Natural killer cell (primary cell): ENCODE results near the gene RELN. TPM values are rescaled to one million over a fixed set of nuclear protein-coding genes. Genes with fewer than 3 reads are reported as not detected.

Experiments used
- ATAC-seq, 3 donors: fragments of 150-1000 bp in 2 of 3; fragments of 200-7000 bp in 1 of 3; cut with Tn5 transposase; 1 replicate in 1 of 3; 2 replicates in 2 of 3; pipeline ENCODE4 v1.10.0; 2021; ENCODE audit warnings: mild to moderate bottlenecking in 2 of 3, moderate library complexity in 2 of 3
- DNase-seq, 2 donors: peaks; one replicate each; pipeline versions ENCODE4 v3.0.0 to v3.0.0-alpha.2; 2013 to 2021; ENCODE audit warnings: mixed read lengths in 1 of 2
- H3K27ac ChIP-seq: one replicate; pipeline ENCODE4 v1.5.1; 2013; ENCODE audit warnings: mild to moderate bottlenecking, low read length
- H3K27me3 ChIP-seq: one replicate; pipeline ENCODE4 v1.6.1; 2013; ENCODE audit warnings: low read length; ENCODE audit not compliant: control insufficient read depth, insufficient read depth
- H3K36me3 ChIP-seq: one replicate; pipeline ENCODE4 v1.6.1; 2013; ENCODE audit warnings: low read length; ENCODE audit not compliant: control insufficient read depth, insufficient read depth
- H3K4me1 ChIP-seq: one replicate; pipeline ENCODE4 v1.6.1; 2013; ENCODE audit warnings: low read length; ENCODE audit not compliant: control insufficient read depth, insufficient read depth
- H3K4me3 ChIP-seq: one replicate; pipeline ENCODE4 v1.5.1; 2013; ENCODE audit warnings: low read length
- H3K9me3 ChIP-seq: one replicate; pipeline ENCODE4 v1.6.1; 2013; ENCODE audit warnings: low read length; ENCODE audit not compliant: control insufficient read depth, insufficient read depth
- H3K27ac Mint-ChIP-seq, 2 donors: one replicate each; pipeline ENCODE4 v1.8.0; 2022; ENCODE audit warnings: mild to moderate bottlenecking in 2 of 2, mixed read lengths in 2 of 2, moderate library complexity in 1 of 2
- H3K27me3 Mint-ChIP-seq, 2 donors: one replicate each; pipeline ENCODE4 v1.8.0; 2022; ENCODE audit warnings: low read depth in 2 of 2, mixed read lengths in 2 of 2
- H3K36me3 Mint-ChIP-seq: one replicate; pipeline ENCODE4 v1.8.0; 2022; ENCODE audit warnings: mixed read lengths
- H3K4me1 Mint-ChIP-seq, 2 donors: one replicate each; pipeline ENCODE4 v1.8.0; 2022; ENCODE audit warnings: mixed read lengths in 2 of 2
- H3K4me3 Mint-ChIP-seq: one replicate; pipeline ENCODE4 v1.8.0; 2022; ENCODE audit warnings: mild to moderate bottlenecking, moderate library complexity, mixed read lengths
- H3K9me3 Mint-ChIP-seq, 2 donors: one replicate each; pipeline ENCODE4 v1.8.0; 2022; ENCODE audit warnings: mixed read lengths in 2 of 2
- WGBS: methylation state at CpG from one replicate; pipeline ENCODE4 v1.1.7; 2013; ENCODE audit warnings: missing lambda C conversion rate; ENCODE audit not compliant: insufficient coverage; 5-methylcytosine and 5-hydroxymethylcytosine counted together
- intact Hi-C: fragments of 100-400 bp; cut with micrococcal nuclease; formaldehyde crosslinking; loops from one replicate; pipeline ENCODE4 v1.14.2; 2022
- total RNA-seq, 4 donors: library from RNA; stranded (reverse); fragments of 120-200 nt in 1 of 4; gene quantifications; one replicate each; pipeline versions ENCODE4 v1.2.3 to v1.2.4, GENCODE V29; 2013 to 2022
- TF ChIP-seq, protein P1 (sequence below): fragments of 200-600 bp; IDR thresholded peaks from one replicate; pipeline ENCODE4 v1.8.0; 2022; ENCODE audit warnings: antibody characterized with exemption

RELN gene
- total RNA-seq, 3 donors from 2014 or later (not counting 1 experiment from before 2014, with no cell fraction given): not detected

DNA sequence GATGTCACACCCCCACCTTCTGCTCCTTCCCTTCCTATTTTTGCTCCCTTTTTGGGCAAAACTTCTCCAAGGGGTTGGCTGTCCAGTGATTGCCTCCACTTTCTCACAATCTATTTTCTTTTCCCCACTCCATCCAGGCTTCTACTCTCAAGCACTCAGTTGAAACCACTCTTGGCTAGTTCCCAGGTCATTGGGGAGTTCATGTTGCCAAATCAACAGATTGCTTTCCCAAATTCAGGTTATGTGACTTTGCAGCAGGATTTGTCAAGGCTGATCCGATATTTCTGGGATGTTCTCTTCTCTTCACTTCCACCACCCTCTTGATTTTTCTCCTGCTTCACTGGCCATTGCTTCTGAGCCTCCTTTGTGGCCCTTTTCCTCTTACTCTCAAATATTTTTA, 284.8 kb downstream of the RELN start:
- H3K36me3 ChIP-seq: no peaks in the 10 kb centered on the region
- WGBS: 89% methylated on average over 1 of the region's 1 CpG
- H3K4me3 ChIP-seq: no peak overlapping the region
- TF ChIP-seq, protein P1, sequence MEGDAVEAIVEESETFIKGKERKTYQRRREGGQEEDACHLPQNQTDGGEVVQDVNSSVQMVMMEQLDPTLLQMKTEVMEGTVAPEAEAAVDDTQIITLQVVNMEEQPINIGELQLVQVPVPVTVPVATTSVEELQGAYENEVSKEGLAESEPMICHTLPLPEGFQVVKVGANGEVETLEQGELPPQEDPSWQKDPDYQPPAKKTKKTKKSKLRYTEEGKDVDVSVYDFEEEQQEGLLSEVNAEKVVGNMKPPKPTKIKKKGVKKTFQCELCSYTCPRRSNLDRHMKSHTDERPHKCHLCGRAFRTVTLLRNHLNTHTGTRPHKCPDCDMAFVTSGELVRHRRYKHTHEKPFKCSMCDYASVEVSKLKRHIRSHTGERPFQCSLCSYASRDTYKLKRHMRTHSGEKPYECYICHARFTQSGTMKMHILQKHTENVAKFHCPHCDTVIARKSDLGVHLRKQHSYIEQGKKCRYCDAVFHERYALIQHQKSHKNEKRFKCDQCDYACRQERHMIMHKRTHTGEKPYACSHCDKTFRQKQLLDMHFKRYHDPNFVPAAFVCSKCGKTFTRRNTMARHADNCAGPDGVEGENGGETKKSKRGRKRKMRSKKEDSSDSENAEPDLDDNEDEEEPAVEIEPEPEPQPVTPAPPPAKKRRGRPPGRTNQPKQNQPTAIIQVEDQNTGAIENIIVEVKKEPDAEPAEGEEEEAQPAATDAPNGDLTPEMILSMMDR: no peak
- H3K27ac Mint-ChIP-seq: no peak overlapping the region
- H3K27ac ChIP-seq: no peak overlapping the region
- DNase-seq: no peak
- no peak overlapping the region for H3K4me3 Mint-ChIP-seq
- no peak for ATAC-seq
- no peaks in the 10 kb centered on the region for H3K4me1 Mint-ChIP-seq
- H3K9me3 Mint-ChIP-seq: no peaks in the 10 kb centered on the region
- intact Hi-C loops: no loop called here
- no peaks in the 10 kb centered on the region for H3K36me3 Mint-ChIP-seq
- no peaks in the 10 kb centered on the region for H3K9me3 ChIP-seq
- no peaks in the 10 kb centered on the region for H3K4me1 ChIP-seq
- no peaks in the 10 kb centered on the region for H3K27me3 ChIP-seq
- peaks cover 0 to 5% of the 10 kb centered on the region in 2 donors for H3K27me3 Mint-ChIP-seq

DNA sequence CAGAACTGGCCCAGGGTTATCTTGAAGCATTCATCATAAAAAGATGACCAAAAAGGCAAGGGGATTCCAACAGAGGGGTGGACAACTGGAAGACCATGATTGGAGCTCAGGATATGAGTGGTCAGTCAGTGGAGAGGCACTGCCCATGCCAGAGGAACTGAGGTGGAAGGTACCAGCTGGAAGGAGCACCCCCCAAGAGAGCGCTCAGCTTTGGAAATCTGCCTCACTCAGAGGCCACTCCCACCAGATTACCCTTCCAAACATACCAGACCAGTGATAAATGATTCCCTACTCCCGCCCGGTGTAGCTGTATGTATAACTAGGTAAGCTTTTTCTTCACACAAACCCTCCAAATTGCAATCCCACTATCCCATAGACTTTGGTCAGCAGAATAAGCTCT, 286.5 kb downstream of the RELN start:
- WGBS: 89% methylated on average over 1 of the region's 3 CpGs
- H3K27me3 Mint-ChIP-seq: peaks cover 0 to 5% of the 10 kb centered on the region in 2 donors
- H3K4me1 ChIP-seq: no peaks in the 10 kb centered on the region
- ATAC-seq (no peak), DNase-seq (no peak)
- no peak overlapping the region for H3K4me3 ChIP-seq
- H3K4me1 Mint-ChIP-seq: no peaks in the 10 kb centered on the region
- H3K36me3 Mint-ChIP-seq: no peaks in the 10 kb centered on the region
- H3K27me3 ChIP-seq: no peaks in the 10 kb centered on the region
- H3K36me3 ChIP-seq: no peaks in the 10 kb centered on the region
- H3K27ac ChIP-seq: no peak overlapping the region
- TF ChIP-seq, protein P1: no peak
- intact Hi-C loops: no loop called here
- no peak overlapping the region for H3K4me3 Mint-ChIP-seq
- H3K9me3 ChIP-seq: no peaks in the 10 kb centered on the region
- H3K27ac Mint-ChIP-seq: no peak overlapping the region
- H3K9me3 Mint-ChIP-seq: no peaks in the 10 kb centered on the region

DNA sequence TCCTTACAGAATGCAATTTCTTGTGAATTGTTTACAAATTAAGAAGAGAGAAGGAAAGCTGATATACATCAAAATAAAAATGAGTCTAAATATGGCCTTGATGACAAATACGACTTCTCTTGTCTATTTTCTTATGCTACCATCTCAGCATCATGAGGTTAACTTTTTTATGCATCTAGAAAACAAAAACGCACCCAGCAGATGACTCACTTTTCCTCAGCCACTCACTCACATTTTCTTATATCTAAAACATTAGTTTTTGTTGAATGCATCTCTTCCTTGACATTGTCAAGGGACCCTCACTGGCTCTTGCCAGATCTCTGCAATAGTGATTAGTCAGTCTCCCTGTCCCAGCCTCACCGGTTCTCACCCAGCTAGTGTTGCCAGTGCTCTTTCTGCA, 287.0 kb downstream of the RELN start:
- Histone ChIP-seq H3K27ac (no peak overlapping the region), H3K9me3 (no peaks in the 10 kb centered on the region), H3K4me1 (no peaks in the 10 kb centered on the region), H3K27me3 (no peaks in the 10 kb centered on the region), H3K36me3 (no peaks in the 10 kb centered on the region), H3K4me3 (no peak overlapping the region)
- TF ChIP-seq, protein P1: no peak
- intact Hi-C loops: no loop called here
- ATAC-seq: no peak
- Mint-ChIP-seq H3K27ac (no peak overlapping the region), H3K27me3 (peaks cover 0 to 5% of the 10 kb centered on the region in 2 donors), H3K36me3 (no peaks in the 10 kb centered on the region), H3K4me1 (no peaks in the 10 kb centered on the region), H3K4me3 (no peak overlapping the region), H3K9me3 (no peaks in the 10 kb centered on the region)
- DNase-seq: no peak
- 63% methylated on average over 3 of the region's 3 CpGs for WGBS

DNA sequence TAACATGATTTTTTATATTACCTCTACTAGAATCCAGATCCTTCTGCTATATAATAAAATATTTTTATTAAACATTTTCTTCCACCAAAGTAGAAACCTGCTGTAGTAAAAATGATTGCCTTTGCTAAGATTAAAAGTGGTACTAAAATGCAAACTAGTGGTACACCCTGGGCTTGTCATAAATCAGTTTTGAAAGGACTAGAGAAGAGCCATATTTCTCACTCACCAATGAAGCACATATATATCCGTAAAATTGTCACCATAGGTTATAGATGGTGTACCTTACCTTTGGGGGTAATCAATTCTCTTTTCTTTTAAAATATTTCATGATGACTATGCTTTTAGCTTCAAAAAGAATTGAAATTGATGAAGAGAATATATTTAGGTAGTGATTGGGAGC, 290.4 kb downstream of the RELN start:
- Mint-ChIP-seq H3K27me3 (peaks cover 0 to 3% of the 10 kb centered on the region in 2 donors), H3K4me3 (no peak overlapping the region), H3K36me3 (no peaks in the 10 kb centered on the region), H3K9me3 (peaks cover 2 to 7% of the 10 kb centered on the region in 2 donors), H3K4me1 (no peaks in the 10 kb centered on the region), H3K27ac (no peak overlapping the region)
- WGBS: no CpG with 5 or more reads among the region's 1 CpG
- DNase-seq: no peak
- no peak for ATAC-seq
- Histone ChIP-seq H3K4me3 (no peak overlapping the region), H3K4me1 (no peaks in the 10 kb centered on the region), H3K36me3 (no peaks in the 10 kb centered on the region), H3K9me3 (no peaks in the 10 kb centered on the region), H3K27ac (no peak overlapping the region), H3K27me3 (no peaks in the 10 kb centered on the region)
- intact Hi-C loops: no loop called here
- TF ChIP-seq, protein P1: no peak
